ENCODE measurements around the gene WDR20.

The WDR20 gene

GRCh38 chr14:102246071-102246470 lies 106.4 kb downstream of the WDR20 start:
- DNase-seq, result no peak

- no peak for DNase-seq
These were observed 108.4 kb downstream of the WDR20 start for GRCh38 chr14:102248121-102248520.

- no peak for DNase-seq
These were observed 109.3 kb downstream of the WDR20 start for GRCh38 chr14:102249041-102249440.

GRCh38 chr14:102249981-102250380 lies 110.3 kb downstream of the WDR20 start:
- no peak for DNase-seq

- no peak for DNase-seq
These were observed 110.9 kb downstream of the WDR20 start for GRCh38 chr14:102250636-102251035.

- DNase-seq, result no peak
These were observed 111.5 kb downstream of the WDR20 start for GRCh38 chr14:102251161-102251560.

GRCh38 chr14:102252834-102253801 lies 113.4 kb downstream of the WDR20 start:
- DNase-seq, result no peak

GRCh38 chr14:102255401-102256190 lies 115.9 kb downstream of the WDR20 start:
- no peak for DNase-seq

GRCh38 chr14:102256716-102257115 lies 117.0 kb downstream of the WDR20 start:
- no peak for DNase-seq

- DNase-seq, result no peak
These were observed 118.4 kb downstream of the WDR20 start for GRCh38 chr14:102258136-102258535.
